K562 (cell line): Measurements from ENCODE around the gene SPNS2. TPM values are rescaled to one million over a fixed set of nuclear protein-coding genes. Genes with fewer than 3 reads are reported as not detected.

Experiments used
- ATAC-seq: fragments of 200-7000 bp; cut with Tn5 transposase; 3 replicates; pipeline ENCODE4 v1.9.1; 2020; ENCODE audit warnings: moderate library complexity
- BruUV-seq: library from RNA; stranded (reverse); fragments of 400-500 nt; replicated peaks from 2 replicates; lab custom pipeline; 2021; lab: Mats Ljungman, UMichigan
- CTCF ChIA-PET: fragments of 300-600 bp; formaldehyde crosslinking; extraction: SDS; loops from one replicate; lab custom pipeline; 2021; ENCODE audit warnings: low intra/inter-chr PET ratio; lab: Yijun Ruan, JAX
- POLR2A ChIA-PET: fragments of 300-600, 350-650 bp; sonication (Branson Sonifier 250); formaldehyde crosslinking; extraction: SDS; loops from one replicate; lab custom pipeline; 2021; ENCODE audit warnings: antibody characterized with exemption, inconsistent platforms; lab: Yijun Ruan, JAX
- DNase-seq, 4 experiments: peaks; one replicate each; pipeline versions ENCODE4 v3.0.0 to v3.0.0-alpha.2; 2011 to 2018; ENCODE audit warnings: low spot score in 3 of 4, mixed read lengths in 3 of 4; ENCODE audit errors: extremely low read depth in 1 of 4
- FAIRE-seq: peaks from 2 replicates; lab custom pipeline; 2011; peaks lifted over from hg19 to GRCh38; lab: Jason Lieb, UNC
- H2AFZ ChIP-seq: 2 replicates; pipeline ENCODE4 v1.6.0; 2011; ENCODE audit warnings: low read depth, low read length, control low read depth, inconsistent platforms
- H3K27ac ChIP-seq: fragments of 200-600 bp; 3 replicates; pipeline ENCODE4 v1.8.0; 2011; ENCODE audit warnings: low read depth, mild to moderate bottlenecking, control low read depth, inconsistent platforms, low read length, moderate library complexity, mixed read lengths; ENCODE audit errors: extremely low read depth
- H3K27me3 ChIP-seq, 2 experiments: fragments of 300-600 bp in 1 of 2; 2 replicates in 1 of 2; 3 replicates in 1 of 2; pipeline versions ENCODE4 v1.6.0 to v1.8.0; 2011; ENCODE audit warnings: inconsistent platforms in 2 of 2, low read length in 2 of 2, mild to moderate bottlenecking in 1 of 2, mixed read lengths in 1 of 2, moderate library complexity in 1 of 2; ENCODE audit not compliant: control insufficient read depth in 2 of 2, insufficient read depth in 2 of 2
- H3K36me3 ChIP-seq: fragments of 300-600 bp; 3 replicates; pipeline ENCODE4 v1.8.0; 2011; ENCODE audit warnings: mild to moderate bottlenecking, low read length, inconsistent platforms; ENCODE audit not compliant: control insufficient read depth, insufficient read depth
- H3K4me1 ChIP-seq, 2 experiments: fragments of 200-600 bp in 1 of 2; replicated peaks in 1 of 2; 2 replicates in 1 of 2; 3 replicates in 1 of 2; pipeline versions ENCODE4 v1.5.1 to v1.8.0; 2011; ENCODE audit warnings: inconsistent platforms in 2 of 2, low read length in 2 of 2, mild to moderate bottlenecking in 1 of 2, mixed read lengths in 1 of 2, moderate library complexity in 1 of 2; ENCODE audit not compliant: control insufficient read depth in 2 of 2, insufficient read depth in 2 of 2
- H3K4me2 ChIP-seq: 2 replicates; pipeline ENCODE4 v1.6.1; 2011; ENCODE audit warnings: low read length, control low read depth, inconsistent platforms, mixed read lengths; ENCODE audit not compliant: insufficient read depth
- H3K4me3 ChIP-seq: fragments of 200-600 bp; sonication (generic), shearing (Covaris generic); 2 replicates; pipeline ENCODE4 v1.5.1; 2016; ENCODE audit warnings: control low read depth, inconsistent platforms
- H3K79me2 ChIP-seq: fragments of 200-600 bp; 3 replicates; pipeline ENCODE4 v1.8.0; 2011; ENCODE audit warnings: low read length, inconsistent platforms; ENCODE audit not compliant: control insufficient read depth, insufficient read depth
- H3K9ac ChIP-seq, 2 experiments: 2 replicates each; pipeline versions ENCODE4 v1.6.0 to v1.6.1; 2011; ENCODE audit warnings: low read depth in 2 of 2, low read length in 2 of 2, control low read depth in 1 of 2, inconsistent platforms in 1 of 2, mild to moderate bottlenecking in 1 of 2, mixed read lengths in 1 of 2; ENCODE audit not compliant: insufficient read depth in 1 of 2
- H3K9me1 ChIP-seq: one replicate; pipeline ENCODE4 v1.6.0; 2011; ENCODE audit warnings: inconsistent platforms, mild to moderate bottlenecking, low read length, moderate library complexity; ENCODE audit not compliant: control insufficient read depth, insufficient read depth
- H3K9me3 ChIP-seq: replicated peaks from 2 replicates; pipeline ENCODE4 v1.5.1; 2011; ENCODE audit warnings: low read depth, low read length, inconsistent platforms; ENCODE audit not compliant: control insufficient read depth, insufficient read depth
- H4K20me1 ChIP-seq: replicated peaks from 2 replicates; pipeline ENCODE4 v1.6.1; 2011; ENCODE audit warnings: low read length, inconsistent platforms, mixed read lengths; ENCODE audit not compliant: control insufficient read depth, insufficient read depth
- CBFA2T3 ChIP-seq: fragments of 450-650 bp; IDR thresholded peaks from 2 replicates; pipeline ENCODE4 v1.6.1; 2017
- MGA ChIP-seq: fragments of 450-650 bp; IDR thresholded peaks from 2 replicates; pipeline ENCODE4 v1.6.1; 2016; ENCODE audit warnings: mild to moderate bottlenecking, moderate library complexity
- NFE2 ChIP-seq: IDR thresholded peaks from 2 replicates; pipeline ENCODE4 v1.6.1; 2014; ENCODE audit warnings: antibody characterized with exemption, low read depth
- NFIC ChIP-seq: fragments of 450-650 bp; IDR thresholded peaks from 2 replicates; pipeline ENCODE4 v1.6.1; 2017; ENCODE audit warnings: mild to moderate bottlenecking, inconsistent platforms
- WGBS: fragments of 100-300 bp; shearing (Covaris generic); methylation state at CpG from one replicate; pipeline ENCODE4 v1.1.6; 2016; ENCODE audit warnings: low coverage, mixed read lengths; ENCODE audit not compliant: insufficient coverage; ENCODE audit errors: missing lambda C conversion rate; 5-methylcytosine and 5-hydroxymethylcytosine counted together
- in situ Hi-C: fragments of 300-500 bp; cut with MboI; formaldehyde crosslinking; loops from 4 replicates; pipeline ENCODE4 v1.15.0; 2018; ENCODE audit warnings: inconsistent platforms, mixed read lengths
- intact Hi-C: fragments of 100-400 bp; cut with micrococcal nuclease; formaldehyde crosslinking; loops from 2 replicates; pipeline ENCODE4 v1.14.2; 2022
- polyA plus RNA-seq, 8 experiments: library from polyadenylated mRNA; depleted of rRNA in 4 of 8; stranded (reverse) in 5 of 8; unstranded in 3 of 8; fragments of >200 nt; fragmentation: Nextera tagmentation in 2 of 8; fragmentation: Illumina TruSeq in 1 of 8; extraction: Ambion mirVana in 2 of 8; extraction: Trizol in 1 of 8; gene quantifications; 2 replicates each; pipeline versions ENCODE4 v1.2.1 to v1.2.3, GENCODE V29; 2011 to 2014; ENCODE audit warnings: inconsistent platforms in 1 of 8, missing spikeins in 1 of 8
- total RNA-seq, 7 experiments: library from RNA; depleted of rRNA in 6 of 7; stranded (reverse); fragments of >200 nt in 6 of 7; fragmentation: Illumina TruSeq in 2 of 7; extraction: Trizol in 2 of 7; gene quantifications; 2 replicates each; pipeline versions ENCODE4 v1.2.1 to v1.2.3, GENCODE V29; 2011 to 2021; ENCODE audit warnings: low replicate concordance in 1 of 7

The SPNS2 gene
- total and polyA plus RNA-seq, 9 of the 15 experiments (the other 6 are each of a cell fraction or from before 2014, with no cell fraction given) = 0.06 TPM; not detected in 8

GRCh38 chr17:4508207-4508606 lies 9.5 kb downstream of the SPNS2 start:
- TF ChIP-seq NFE2 (peak; percentile 42), NFIC (peak; percentile 36; the same call in 1 of the 2 replicates), MGA (no peak), CBFA2T3 (peak; percentile 60)
- peaks cover 5% of the 10 kb centered on the region for H4K20me1 ChIP-seq
- POLR2A ChIA-PET = interaction anchor here (1.2 kb wide), 1 partner anchor 15 kb away, joined by 3 read pairs; no protein-coding TSS in a partner anchor
- no peak overlapping the region for H2AFZ ChIP-seq
- no peaks in the 10 kb centered on the region for H3K9me3 ChIP-seq
- no peaks in the 10 kb centered on the region for H3K36me3 ChIP-seq
- intact Hi-C loops = no loop called here
- no peak for FAIRE-seq
- in situ Hi-C loops = no loop called here
- H3K27me3 ChIP-seq = peaks cover 0 to 73% of the 10 kb centered on the region in 2 experiments; a peak in 2 of 5 replicates
- no peak for ATAC-seq
- no peak overlapping the region for H3K4me2 ChIP-seq
- no TSS peak for BruUV-seq
- no peaks in the 10 kb centered on the region for H3K79me2 ChIP-seq
- WGBS = 17% methylated on average over 3 of the region's 3 CpGs
- no peak overlapping the region for H3K9ac ChIP-seq
- CTCF ChIA-PET = no interaction called here
- H3K4me3 ChIP-seq = no peak overlapping the region
- H3K9me1 ChIP-seq = no peaks in the 10 kb centered on the region
- no peak for DNase-seq
- no peak overlapping the region for H3K27ac ChIP-seq
- peaks cover 5 to 29% of the 10 kb centered on the region in 2 experiments; a peak in 4 of 5 replicates for H3K4me1 ChIP-seq
